ENCODE data around the gene GUCA2B.

GUCA2B gene

GRCh38 chr1:42152907-42153600 is at the start of gene GUCA2B:
Gene GUCA2B, plus strand, starts transcription at chr1:42153410. Its CDS starts 41 bp downstream, at chr1:42153451.
- DNase-seq (ENCODE audit: low spot score) = no peak

- DNase-seq (ENCODE audit: low spot score) = no peak
These were observed 48.2 kb upstream of the GUCA2B start for GRCh38 chr1:42105025-42105424.

GRCh38 chr1:42108309-42108708 is 44.9 kb upstream of the GUCA2B start:
- DNase-seq (ENCODE audit: low spot score) = no peak

- no peak for DNase-seq (ENCODE audit: low spot score)
These were observed 43.6 kb upstream of the GUCA2B start for GRCh38 chr1:42109600-42109999.

GRCh38 chr1:42114229-42114628 is 39.0 kb upstream of the GUCA2B start:
- DNase-seq (ENCODE audit: low spot score) = no peak

GRCh38 chr1:42117214-42117613 is 36.0 kb upstream of the GUCA2B start:
- no peak for DNase-seq (ENCODE audit: low spot score)

GRCh38 chr1:42118125-42118524 is 35.1 kb upstream of the GUCA2B start:
- DNase-seq (ENCODE audit: low spot score) = no peak

GRCh38 chr1:42122408-42122807 is 30.8 kb upstream of the GUCA2B start:
- DNase-seq (ENCODE audit: low spot score) = no peak

GRCh38 chr1:42125552-42125951 is 27.7 kb upstream of the GUCA2B start:
- DNase-seq (ENCODE audit: low spot score) = no peak

GRCh38 chr1:42127767-42128166 is 25.4 kb upstream of the GUCA2B start:
- no peak for DNase-seq (ENCODE audit: low spot score)

- no peak for DNase-seq (ENCODE audit: low spot score)
These were observed 24.7 kb upstream of the GUCA2B start for GRCh38 chr1:42128499-42128898.

GRCh38 chr1:42128964-42129363 is 24.2 kb upstream of the GUCA2B start:
- DNase-seq (ENCODE audit: low spot score) = no peak

GRCh38 chr1:42130061-42130660 is 23.0 kb upstream of the GUCA2B start:
- DNase-seq (ENCODE audit: low spot score) = no peak

- no peak for DNase-seq (ENCODE audit: low spot score)
These were observed 19.8 kb upstream of the GUCA2B start for GRCh38 chr1:42133390-42133789.

GRCh38 chr1:42133809-42134526 is 19.2 kb upstream of the GUCA2B start:
- DNase-seq (ENCODE audit: low spot score) = no peak

- DNase-seq (ENCODE audit: low spot score) = no peak
These were observed 17.8 kb upstream of the GUCA2B start for GRCh38 chr1:42135426-42135825.

- no peak for DNase-seq (ENCODE audit: low spot score)
These were observed 16.7 kb upstream of the GUCA2B start for GRCh38 chr1:42136466-42136865.

GRCh38 chr1:42137766-42138165 is 15.4 kb upstream of the GUCA2B start:
- DNase-seq (ENCODE audit: low spot score) = no peak

GRCh38 chr1:42138586-42138985 is 14.6 kb upstream of the GUCA2B start:
- no peak for DNase-seq (ENCODE audit: low spot score)

- no peak for DNase-seq (ENCODE audit: low spot score)
These were observed 13.8 kb upstream of the GUCA2B start for GRCh38 chr1:42139444-42139843.

- no peak for DNase-seq (ENCODE audit: low spot score)
These were observed 13.0 kb upstream of the GUCA2B start for GRCh38 chr1:42140191-42140590.

GRCh38 chr1:42141978-42142377 is 11.2 kb upstream of the GUCA2B start:
- DNase-seq (ENCODE audit: low spot score) = no peak
